ENCODE results near the gene TTI1.
"Not testable (repeated sequence)": the region's sequence is repeated elsewhere in the genome, so short reads cannot be mapped to it uniquely, and the experiment has no call there.

TTI1 gene

GRCh38 chr20:37970856-37971245 lies 62.4 kb downstream of the TTI1 start:
- DNase-seq (ENCODE audit: low spot score), result no peak
- FAIRE-seq, result no peak

GRCh38 chr20:37969949-37970855 lies 63.1 kb downstream of the TTI1 start:
- no peak for FAIRE-seq
- no peak for DNase-seq (ENCODE audit: low spot score)

GRCh38 chr20:37968841-37969401 lies 64.3 kb downstream of the TTI1 start:
- DNase-seq (ENCODE audit: low spot score) (no peak), FAIRE-seq (no peak)

GRCh38 chr20:37963483-37963882 lies 69.8 kb downstream of the TTI1 start:
- not testable (repeated sequence) for DNase-seq (ENCODE audit: low spot score); FAIRE-seq

- FAIRE-seq, result no peak
- DNase-seq (ENCODE audit: low spot score), result no peak
Observed at GRCh38 chr20:37961066-37961465, 72.2 kb downstream of the TTI1 start.

GRCh38 chr20:37958856-37959520 lies 74.3 kb downstream of the TTI1 start:
- FAIRE-seq (no peak), DNase-seq (ENCODE audit: low spot score) (no peak)

- DNase-seq (ENCODE audit: low spot score), result no peak
- no peak for FAIRE-seq
Observed at GRCh38 chr20:37956107-37956585, 77.1 kb downstream of the TTI1 start.

- FAIRE-seq (no peak), DNase-seq (ENCODE audit: low spot score) (no peak)
Observed at GRCh38 chr20:37955511-37955910, 77.7 kb downstream of the TTI1 start.

GRCh38 chr20:37954626-37955025 lies 78.6 kb downstream of the TTI1 start:
- no peak for FAIRE-seq
- no peak for DNase-seq (ENCODE audit: low spot score)

GRCh38 chr20:37954190-37954589 lies 79.1 kb downstream of the TTI1 start:
- FAIRE-seq, result no peak
- no peak for DNase-seq (ENCODE audit: low spot score)

GRCh38 chr20:37948956-37949355 lies 84.3 kb downstream of the TTI1 start:
- FAIRE-seq (no peak), DNase-seq (ENCODE audit: low spot score) (no peak)

GRCh38 chr20:37947943-37948342 lies 85.3 kb downstream of the TTI1 start:
- DNase-seq (ENCODE audit: low spot score) (no peak), FAIRE-seq (no peak)

- DNase-seq (ENCODE audit: low spot score) (no peak), FAIRE-seq (no peak)
Observed at GRCh38 chr20:37946946-37947345, 86.3 kb downstream of the TTI1 start.

- FAIRE-seq, result no peak
- no peak for DNase-seq (ENCODE audit: low spot score)
Observed at GRCh38 chr20:37945091-37945547, 88.1 kb downstream of the TTI1 start.

- FAIRE-seq (no peak), DNase-seq (ENCODE audit: low spot score) (no peak)
Observed at GRCh38 chr20:37944456-37944981, 88.7 kb downstream of the TTI1 start.

- FAIRE-seq (no peak), DNase-seq (ENCODE audit: low spot score) (no peak)
Observed at GRCh38 chr20:37943501-37944455, 89.5 kb downstream of the TTI1 start.

- DNase-seq (ENCODE audit: low spot score), result no peak
- FAIRE-seq, result no peak
Observed at GRCh38 chr20:37943033-37943432, 90.2 kb downstream of the TTI1 start.

- FAIRE-seq (no peak), DNase-seq (ENCODE audit: low spot score) (no peak)
Observed at GRCh38 chr20:37941992-37942391, 91.3 kb downstream of the TTI1 start.

- DNase-seq (ENCODE audit: low spot score), result no peak
- FAIRE-seq, result no peak
Observed at GRCh38 chr20:37941332-37941731, 91.9 kb downstream of the TTI1 start.

GRCh38 chr20:37940858-37941257 lies 92.4 kb downstream of the TTI1 start:
- FAIRE-seq (no peak), DNase-seq (ENCODE audit: low spot score) (no peak)

Data from RCC 7860 (cell line).